KMS-11 (cell line): ENCODE results near the gene OAF.

ENCODE experiments used
- H2AFZ ChIP-seq: fragments of 200-600 bp; sonication (generic); 2 replicates; pipeline ENCODE4 v1.6.1; 2016; ENCODE audit warnings: antibody characterized with exemption, mixed run types, low read depth
- H3K27ac ChIP-seq: fragments of 200-600 bp; sonication (generic); 2 replicates; pipeline ENCODE4 v1.6.1; 2016; ENCODE audit warnings: mild to moderate bottlenecking, mixed run types
- H3K27me3 ChIP-seq: fragments of 200-600 bp; sonication (generic); 2 replicates; pipeline ENCODE4 v1.6.1; 2017; ENCODE audit warnings: mild to moderate bottlenecking, low read depth, mixed run types, moderate library complexity; ENCODE audit not compliant: insufficient read depth
- H3K36me3 ChIP-seq: fragments of 200-600 bp; sonication (generic); 2 replicates; pipeline ENCODE4 v1.6.1; 2017; ENCODE audit warnings: mild to moderate bottlenecking, mixed run types; ENCODE audit not compliant: insufficient read depth
- H3K4me1 ChIP-seq: fragments of 200-600 bp; sonication (generic); 2 replicates; pipeline ENCODE4 v1.6.1; 2016; ENCODE audit warnings: mild to moderate bottlenecking, low read depth, mixed run types; ENCODE audit not compliant: poor library complexity, severe bottlenecking
- H3K4me2 ChIP-seq: fragments of 200-600 bp; sonication (generic); 2 replicates; pipeline ENCODE4 v1.7.0; 2016; ENCODE audit warnings: mild to moderate bottlenecking, mixed run types
- H3K4me3 ChIP-seq: fragments of 200-600 bp; sonication (generic); IDR thresholded peaks from 2 replicates; pipeline ENCODE4 v1.6.1; 2017; ENCODE audit warnings: low read depth, low read length, mixed read lengths; ENCODE audit not compliant: insufficient read depth
- H3K79me2 ChIP-seq: fragments of 200-600 bp; sonication (generic); 2 replicates; pipeline ENCODE4 v1.6.1; 2016; ENCODE audit warnings: low read depth, mixed run types; ENCODE audit not compliant: insufficient read depth
- H3K9ac ChIP-seq: fragments of 200-600 bp; sonication (generic); 2 replicates; pipeline ENCODE4 v1.6.1; 2016; ENCODE audit warnings: mild to moderate bottlenecking, mixed run types
- H4K20me1 ChIP-seq: fragments of 200-600 bp; sonication (generic); 2 replicates; pipeline ENCODE4 v1.6.1; 2016; ENCODE audit warnings: mild to moderate bottlenecking, mixed run types; ENCODE audit not compliant: insufficient read depth
- CTCF ChIP-seq: fragments of 200-600 bp; sonication (generic); conservative IDR thresholded peaks from 2 replicates; pipeline ENCODE4 v1.6.1; 2017; ENCODE audit warnings: low read depth, mild to moderate bottlenecking, antibody characterized with exemption, low read length, moderate library complexity, mixed read lengths

OAF gene

DNA sequence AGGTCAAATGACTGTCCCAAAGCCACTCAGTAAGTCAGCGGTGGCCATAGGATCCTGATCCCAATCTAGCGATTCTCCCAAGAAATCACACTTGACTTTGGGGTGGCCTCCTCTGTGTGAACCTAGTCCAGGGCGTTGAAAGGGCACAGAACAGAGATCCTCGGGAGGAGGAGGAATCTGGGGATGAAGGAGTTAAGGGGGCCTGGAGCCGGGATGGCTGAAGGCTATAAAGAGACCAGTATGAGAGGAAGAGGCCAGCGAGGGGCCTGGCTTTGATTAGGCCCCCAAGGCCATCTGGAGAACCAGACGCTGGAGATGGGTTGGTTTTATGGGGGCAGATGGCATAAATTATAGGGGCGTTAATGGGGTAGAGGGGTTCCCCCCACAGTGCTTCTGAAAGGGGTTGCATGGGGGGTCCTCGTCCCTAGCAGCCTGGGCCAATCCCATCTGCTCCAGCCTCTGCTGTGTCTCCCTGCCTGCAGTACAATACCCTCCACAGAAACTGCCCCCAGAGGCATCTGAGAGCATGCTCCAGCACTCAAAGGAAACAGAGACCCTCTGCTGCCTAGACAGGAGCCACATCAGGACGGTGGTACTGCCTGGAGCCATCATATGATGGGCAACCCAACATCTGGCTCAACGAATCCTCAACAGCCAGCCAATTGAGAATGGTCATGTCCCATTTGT is 37.7 kb upstream of the OAF start:
- H3K79me2 ChIP-seq: no peaks in the 10 kb centered on the region
- no peaks in the 10 kb centered on the region for H3K4me1 ChIP-seq
- no peaks in the 10 kb centered on the region for H3K36me3 ChIP-seq
- H4K20me1 ChIP-seq: no peaks in the 10 kb centered on the region
- H3K4me2 ChIP-seq: no peak overlapping the region
- H3K4me3 ChIP-seq: no peak overlapping the region
- TF ChIP-seq CTCF: no peak
- H3K27me3 ChIP-seq: no peaks in the 10 kb centered on the region
- no peak overlapping the region for H3K27ac ChIP-seq
- H3K9ac ChIP-seq: no peak overlapping the region
- H2AFZ ChIP-seq: no peak overlapping the region

GRCh38 chr11:120173807-120174206 is 37.0 kb upstream of the OAF start:
- H3K27me3 ChIP-seq: no peaks in the 10 kb centered on the region
- no peak overlapping the region for H2AFZ ChIP-seq
- no peaks in the 10 kb centered on the region for H3K36me3 ChIP-seq
- H3K4me2 ChIP-seq: no peak overlapping the region
- H3K9ac ChIP-seq: no peak overlapping the region
- no peak overlapping the region for H3K4me3 ChIP-seq
- no peak overlapping the region for H3K27ac ChIP-seq
- H4K20me1 ChIP-seq: no peaks in the 10 kb centered on the region
- no peak for TF ChIP-seq CTCF
- no peaks in the 10 kb centered on the region for H3K4me1 ChIP-seq
- no peaks in the 10 kb centered on the region for H3K79me2 ChIP-seq

GRCh38 chr11:120174866-120175265 is 36.0 kb upstream of the OAF start:
- no peak overlapping the region for H3K27ac ChIP-seq
- no peak for TF ChIP-seq CTCF
- no peaks in the 10 kb centered on the region for H3K4me1 ChIP-seq
- H3K4me3 ChIP-seq: no peak overlapping the region
- H3K27me3 ChIP-seq: no peaks in the 10 kb centered on the region
- H3K79me2 ChIP-seq: no peaks in the 10 kb centered on the region
- no peak overlapping the region for H3K4me2 ChIP-seq
- no peak overlapping the region for H3K9ac ChIP-seq
- no peak overlapping the region for H2AFZ ChIP-seq
- no peaks in the 10 kb centered on the region for H4K20me1 ChIP-seq
- no peaks in the 10 kb centered on the region for H3K36me3 ChIP-seq

- no peaks in the 10 kb centered on the region for H4K20me1 ChIP-seq
- no peak overlapping the region for H2AFZ ChIP-seq
- no peaks in the 10 kb centered on the region for H3K27me3 ChIP-seq
- H3K27ac ChIP-seq: no peak overlapping the region
- no peaks in the 10 kb centered on the region for H3K79me2 ChIP-seq
- H3K4me2 ChIP-seq: no peak overlapping the region
- no peaks in the 10 kb centered on the region for H3K36me3 ChIP-seq
- TF ChIP-seq CTCF: no peak
- H3K9ac ChIP-seq: no peak overlapping the region
- H3K4me1 ChIP-seq: no peaks in the 10 kb centered on the region
- H3K4me3 ChIP-seq: no peak overlapping the region
Observed at GRCh38 chr11:120178561-120179056, 32.2 kb upstream of the OAF start.
